GM18520 (cell line): ENCODE data around the gene UGT1A3.
"Not testable (repeated sequence)": the region's sequence is repeated elsewhere in the genome, so short reads cannot be mapped to it uniquely, and the experiment has no call there.

Experiments
- ATAC-seq: cut with Tn5 transposase; IDR thresholded peaks from one replicate; pipeline ENCODE4 v1.9.1; 2021; ENCODE audit not compliant: unreplicated experiment

The UGT1A3 gene

GRCh38 chr2:233728723-233729301 is at the start of gene UGT1A3:
Gene UGT1A3 (plus strand): TSS chr2:233729042. CDS start chr2:233729127, 85 bp downstream.
- no peak for ATAC-seq

- ATAC-seq = no peak
These were observed 49.6 kb upstream of the UGT1A3 start for GRCh38 chr2:233679196-233679595.

GRCh38 chr2:233680361-233681045 is 48.3 kb upstream of the UGT1A3 start:
- ATAC-seq = no peak

DNA sequence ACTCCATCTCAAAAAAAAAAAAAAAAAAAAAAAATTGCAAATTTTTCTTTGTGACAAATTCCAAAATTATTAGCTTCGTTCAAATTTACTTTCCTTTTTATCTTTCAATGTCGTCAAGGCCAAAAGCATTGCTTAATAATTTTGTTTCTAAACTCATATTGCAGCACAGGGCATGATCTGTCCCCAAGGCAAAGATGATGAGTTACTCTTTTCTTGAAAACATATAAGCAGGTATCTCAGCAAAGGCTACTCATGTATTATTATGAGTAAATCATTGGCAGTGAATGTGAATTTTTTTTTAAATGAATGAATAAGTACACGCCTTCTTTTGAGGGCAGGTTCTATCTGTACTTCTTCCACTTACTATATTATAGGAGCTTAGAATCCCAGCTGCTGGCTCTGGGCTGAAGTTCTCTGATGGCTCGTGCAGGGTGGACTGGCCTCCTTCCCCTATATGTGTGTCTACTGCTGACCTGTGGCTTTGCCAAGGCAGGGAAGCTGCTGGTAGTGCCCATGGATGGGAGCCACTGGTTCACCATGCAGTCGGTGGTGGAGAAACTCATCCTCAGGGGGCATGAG is 47.2 kb upstream of the UGT1A3 start, which contains the start of gene UGT1A7:
Gene UGT1A7, plus strand, starts transcription at position 381 of the 579 bp plus-strand sequence. Its CDS starts 37 bp downstream, at position 418.
- no peak for ATAC-seq

DNA sequence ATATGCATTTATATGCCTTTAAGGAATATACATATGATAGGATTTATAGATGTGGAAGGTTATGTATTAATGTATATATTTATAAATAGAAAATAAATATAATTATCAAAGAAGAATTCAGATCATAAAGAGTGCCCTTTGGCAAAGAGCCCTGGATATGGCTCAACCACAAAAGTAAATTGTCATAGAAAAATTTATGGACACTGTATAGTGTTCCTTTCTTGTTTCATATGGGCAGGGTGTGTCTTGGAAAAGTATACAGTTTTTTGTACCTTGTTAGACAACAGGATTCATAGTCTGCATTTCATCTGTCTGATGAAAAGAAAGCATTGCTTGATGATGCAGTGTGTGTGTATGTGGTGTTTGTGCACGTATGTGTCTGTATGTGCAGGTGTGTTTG is 44.2 kb upstream of the UGT1A3 start:
- ATAC-seq = no peak

DNA sequence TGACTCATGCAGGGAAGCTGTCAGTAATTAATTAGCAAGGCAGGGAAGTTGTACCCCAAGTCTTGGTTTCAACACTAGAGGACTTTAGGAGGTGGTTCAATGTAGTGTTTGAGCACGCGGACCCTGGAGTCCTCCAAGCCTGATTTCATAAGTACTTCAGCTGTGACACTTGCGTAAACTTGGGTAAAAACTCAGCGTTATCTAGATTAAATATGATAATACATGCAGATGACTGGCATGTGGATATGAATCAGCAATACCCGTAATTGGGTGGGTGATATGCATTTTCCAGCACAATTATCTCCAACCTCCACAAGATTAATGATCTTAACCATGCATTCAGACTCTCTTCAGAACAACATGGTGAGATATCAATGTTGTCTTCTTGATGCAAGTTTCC is 41.9 kb upstream of the UGT1A3 start:
- no peak for ATAC-seq

GRCh38 chr2:233688341-233688740 is 40.5 kb upstream of the UGT1A3 start:
- ATAC-seq = no peak

DNA sequence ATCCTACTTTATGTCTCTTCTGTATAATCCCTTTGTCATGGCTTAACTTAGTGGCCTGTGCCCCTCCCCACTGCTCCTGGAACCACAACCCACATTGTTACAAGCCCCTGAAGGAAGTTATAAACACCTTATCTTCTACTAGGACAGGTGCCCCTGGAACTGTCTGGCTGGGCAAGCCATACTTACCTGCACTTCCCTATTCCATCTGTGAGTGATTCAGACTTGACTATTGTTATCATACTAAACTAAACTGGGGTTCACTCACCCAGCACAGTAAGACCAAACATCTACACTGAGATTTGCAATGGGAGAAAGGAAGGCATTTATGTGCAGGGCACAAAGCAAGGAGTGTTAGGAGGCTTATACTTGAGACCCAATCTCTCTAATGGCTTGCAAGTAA is 39.8 kb upstream of the UGT1A3 start:
- no peak for ATAC-seq

GRCh38 chr2:233689501-233689900 is 39.3 kb upstream of the UGT1A3 start:
- ATAC-seq = no peak

GRCh38 chr2:233690444-233690843 is 38.4 kb upstream of the UGT1A3 start:
- ATAC-seq = no peak

- no peak for ATAC-seq
These were observed 37.1 kb upstream of the UGT1A3 start for GRCh38 chr2:233691443-233692433.

DNA sequence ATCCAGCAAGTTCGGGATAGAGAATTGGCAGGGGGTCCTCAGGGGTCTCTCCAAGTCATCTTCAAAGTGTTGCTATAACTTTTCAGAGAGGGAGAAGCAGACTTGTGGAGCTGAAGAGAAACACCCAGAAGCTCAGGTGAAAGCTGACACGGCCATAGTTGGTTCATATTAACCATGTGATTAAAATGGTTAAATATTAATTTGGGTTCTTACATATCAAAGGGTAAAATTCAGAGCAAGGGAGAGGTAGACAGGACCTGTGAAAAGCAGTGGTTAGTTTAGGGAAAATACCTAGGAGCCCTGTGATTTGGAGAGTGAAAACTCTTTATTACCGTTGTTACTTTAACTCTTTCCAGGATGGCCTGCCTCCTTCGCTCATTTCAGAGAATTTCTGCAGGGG is 36.2 kb upstream of the UGT1A3 start, which contains the start of gene UGT1A6:
Gene UGT1A6, plus strand, starts transcription at position 243 of the 400 bp plus-strand sequence. Its CDS starts 115 bp downstream, at position 358.
- ATAC-seq = no peak

GRCh38 chr2:233693963-233694362 is 34.9 kb upstream of the UGT1A3 start:
- ATAC-seq = no peak

DNA sequence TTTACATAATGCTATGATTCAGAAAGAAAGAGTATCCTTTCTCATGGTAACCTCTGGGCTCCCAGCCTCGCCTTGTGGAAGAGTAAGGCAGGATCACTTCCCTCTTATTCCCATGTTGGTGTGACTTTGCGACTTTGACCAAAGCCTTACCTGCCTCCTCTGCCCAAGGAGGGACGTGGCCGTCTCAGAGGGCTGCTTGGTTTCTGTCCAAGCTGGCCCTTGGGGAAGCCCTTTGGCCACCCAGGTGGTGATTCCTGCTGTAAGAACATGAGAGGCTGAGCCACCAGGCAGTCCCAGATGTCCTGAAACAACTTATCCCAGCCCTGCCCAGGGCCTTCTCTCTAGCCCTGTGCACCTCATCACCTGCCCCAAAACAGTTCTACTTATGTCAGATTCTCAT is 30.1 kb upstream of the UGT1A3 start:
- ATAC-seq = no peak

- no peak for ATAC-seq
These were observed 29.3 kb upstream of the UGT1A3 start for GRCh38 chr2:233699424-233700027.

DNA sequence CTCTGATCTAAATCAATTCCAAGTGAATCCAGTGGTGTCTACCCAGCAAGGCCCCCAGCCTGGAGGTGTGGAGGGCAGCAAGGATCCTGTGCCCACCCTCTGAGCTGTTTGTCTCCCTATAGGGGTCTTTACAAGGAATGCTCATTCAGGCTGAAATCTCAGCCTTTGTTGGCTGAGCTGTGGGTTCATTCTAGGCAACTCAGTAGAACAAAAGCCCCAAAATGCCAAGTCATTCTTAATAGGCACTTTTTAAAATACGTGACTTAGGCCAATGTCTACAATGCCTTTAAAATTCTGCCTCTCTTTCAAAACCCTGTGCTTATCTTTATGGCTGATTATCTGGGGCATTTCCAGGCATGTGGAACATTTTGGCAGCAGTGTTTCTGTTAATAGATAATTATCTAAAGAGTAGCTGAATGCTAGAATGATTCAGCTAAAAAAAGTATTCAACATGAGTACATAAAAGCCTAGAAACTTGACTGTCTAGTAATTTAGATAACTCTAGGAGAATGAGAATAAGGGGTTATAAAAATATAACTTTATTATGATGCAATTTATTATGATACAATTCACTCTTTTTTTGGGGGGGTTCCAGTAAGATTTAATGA is 28.7 kb upstream of the UGT1A3 start:
- no peak for ATAC-seq

- ATAC-seq = not testable (repeated sequence)
These were observed 28.0 kb upstream of the UGT1A3 start for GRCh38 chr2:233700842-233701241.

- no peak for ATAC-seq
These were observed 26.6 kb upstream of the UGT1A3 start for GRCh38 chr2:233702238-233702637.

DNA sequence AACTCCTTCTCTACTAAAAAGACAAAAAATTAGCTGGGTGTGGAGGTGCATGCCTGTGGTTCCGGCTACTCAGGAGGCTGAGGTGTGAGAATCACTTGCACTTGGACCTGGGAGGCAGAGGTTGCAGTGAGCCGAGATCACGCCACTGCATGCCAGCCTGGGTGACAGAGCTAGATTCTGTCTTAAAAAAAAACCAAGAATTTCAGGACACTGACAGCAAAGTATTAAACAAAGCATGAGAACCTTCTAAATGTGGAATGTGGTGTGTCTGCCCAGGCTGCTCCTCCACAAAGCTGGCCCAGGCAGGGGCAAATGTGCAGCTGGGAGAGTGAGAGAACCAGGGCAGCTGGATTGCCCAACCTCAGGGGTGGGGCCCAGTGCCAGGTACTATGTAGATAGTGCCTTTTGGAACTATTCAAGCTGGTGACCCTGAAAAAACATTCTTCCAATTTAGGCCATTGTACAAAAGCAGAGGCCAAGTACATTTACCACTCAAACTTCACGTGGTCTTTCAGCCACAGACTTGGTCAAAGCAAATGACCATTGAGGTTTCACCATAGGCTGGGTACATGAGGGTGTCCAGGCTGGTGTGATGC is 22.8 kb upstream of the UGT1A3 start:
- no peak for ATAC-seq

- no peak for ATAC-seq
These were observed 22.1 kb upstream of the UGT1A3 start for GRCh38 chr2:233706720-233707119.
